ENCODE results near the gene EPS8L3. TPM values are rescaled to one million over a fixed set of nuclear protein-coding genes. Genes with fewer than 3 reads are reported as not detected.

EPS8L3 gene
- total RNA-seq, 1 donor from 2014 or later: not detected

DNA sequence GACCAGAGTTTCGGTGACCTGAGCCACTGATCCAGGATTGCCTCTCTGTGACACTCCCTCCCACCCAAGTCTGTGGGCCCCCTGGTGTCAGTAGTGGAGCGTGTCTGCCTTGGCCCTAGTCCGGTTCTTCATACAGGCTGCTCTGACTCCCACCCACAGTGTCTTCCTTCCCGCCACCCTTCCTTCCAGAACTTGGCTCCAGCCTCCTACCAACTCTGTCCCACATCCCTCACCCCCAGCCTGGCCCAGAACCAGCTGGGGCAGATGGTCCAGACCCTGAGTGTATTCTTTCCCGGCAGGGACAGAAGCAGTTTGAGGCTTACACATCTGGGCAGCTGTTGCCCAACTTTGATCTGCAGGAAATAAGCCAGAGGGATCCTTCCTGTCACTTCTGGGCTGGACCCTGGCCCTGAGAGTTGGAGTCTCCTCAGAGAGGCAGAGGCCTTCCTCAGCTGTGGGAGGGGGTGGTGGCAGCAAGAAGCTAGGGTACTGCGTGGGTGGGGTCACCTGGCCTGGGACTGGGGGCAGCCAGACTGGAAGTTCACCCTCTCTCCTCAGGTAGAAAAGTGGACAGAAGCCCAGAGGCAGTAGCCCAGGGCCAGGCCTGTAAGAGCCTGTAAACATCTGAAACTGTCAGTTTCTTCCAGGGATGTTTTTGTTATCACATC, 43.1 kb upstream of the EPS8L3 start:
- TF ChIP-seq, protein P1, sequence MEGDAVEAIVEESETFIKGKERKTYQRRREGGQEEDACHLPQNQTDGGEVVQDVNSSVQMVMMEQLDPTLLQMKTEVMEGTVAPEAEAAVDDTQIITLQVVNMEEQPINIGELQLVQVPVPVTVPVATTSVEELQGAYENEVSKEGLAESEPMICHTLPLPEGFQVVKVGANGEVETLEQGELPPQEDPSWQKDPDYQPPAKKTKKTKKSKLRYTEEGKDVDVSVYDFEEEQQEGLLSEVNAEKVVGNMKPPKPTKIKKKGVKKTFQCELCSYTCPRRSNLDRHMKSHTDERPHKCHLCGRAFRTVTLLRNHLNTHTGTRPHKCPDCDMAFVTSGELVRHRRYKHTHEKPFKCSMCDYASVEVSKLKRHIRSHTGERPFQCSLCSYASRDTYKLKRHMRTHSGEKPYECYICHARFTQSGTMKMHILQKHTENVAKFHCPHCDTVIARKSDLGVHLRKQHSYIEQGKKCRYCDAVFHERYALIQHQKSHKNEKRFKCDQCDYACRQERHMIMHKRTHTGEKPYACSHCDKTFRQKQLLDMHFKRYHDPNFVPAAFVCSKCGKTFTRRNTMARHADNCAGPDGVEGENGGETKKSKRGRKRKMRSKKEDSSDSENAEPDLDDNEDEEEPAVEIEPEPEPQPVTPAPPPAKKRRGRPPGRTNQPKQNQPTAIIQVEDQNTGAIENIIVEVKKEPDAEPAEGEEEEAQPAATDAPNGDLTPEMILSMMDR (IDR thresholded peaks at IDR 0.05): no peak
- no peak overlapping the region for H3K27ac ChIP-seq
- H3K27me3 ChIP-seq: no peaks in the 10 kb centered on the region
- intact Hi-C loops (cut with DNase I): no loop called here
- no peak overlapping the region for H3K4me3 ChIP-seq
- peaks cover 0 to 14% of the 10 kb centered on the region in 2 donors for H3K4me1 ChIP-seq
- peak in 1 of 2 donors; percentile 61 for DNase-seq (ENCODE audit: low spot score in 2 of 2)
- no peaks in the 10 kb centered on the region for H3K9me3 ChIP-seq
- no peaks in the 10 kb centered on the region for H3K36me3 ChIP-seq

DNA sequence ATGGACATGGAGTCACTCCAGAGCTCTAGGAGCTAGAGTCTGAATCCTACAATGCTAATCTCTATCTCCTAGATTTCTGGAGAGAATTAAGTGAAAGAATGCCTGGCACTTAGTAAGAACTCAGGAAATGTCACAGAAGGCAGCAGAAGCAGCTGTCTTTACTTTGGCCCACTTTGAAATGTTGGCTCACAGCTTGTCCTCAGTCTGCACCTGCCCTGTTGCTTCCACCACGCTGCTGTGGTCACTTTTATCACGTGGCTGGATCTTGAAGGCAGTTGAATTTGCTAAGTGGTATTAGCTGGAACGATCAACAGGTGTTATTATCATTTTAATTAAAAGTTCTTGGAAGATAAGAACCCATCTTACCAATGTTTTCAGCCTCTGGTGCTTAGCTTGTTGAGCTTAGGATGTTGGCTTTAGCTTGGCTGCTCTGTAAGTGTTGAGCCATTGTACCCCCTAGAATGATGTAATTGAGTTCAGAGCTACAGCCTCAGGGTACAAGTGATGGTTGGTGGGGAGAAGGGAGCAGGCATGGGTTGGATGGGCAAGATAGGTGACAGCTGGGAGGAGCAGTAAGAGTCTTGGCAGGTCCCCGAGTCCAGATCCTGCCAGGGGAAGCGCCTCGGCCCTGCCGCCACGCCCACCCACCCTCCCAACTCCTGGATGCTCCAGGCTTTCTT, 41.9 kb upstream of the EPS8L3 start:
- Histone ChIP-seq H3K36me3 (no peaks in the 10 kb centered on the region), H3K4me1 (peaks cover 0 to 14% of the 10 kb centered on the region in 2 donors), H3K27ac (no peak overlapping the region), H3K27me3 (no peaks in the 10 kb centered on the region), H3K9me3 (no peaks in the 10 kb centered on the region), H3K4me3 (no peak overlapping the region)
- intact Hi-C loops (cut with DNase I): no loop called here
- TF ChIP-seq, protein P1 (IDR thresholded peaks at IDR 0.05): no peak
- DNase-seq (ENCODE audit: low spot score in 2 of 2): peak in 1 of 2 donors; percentile 27

DNA sequence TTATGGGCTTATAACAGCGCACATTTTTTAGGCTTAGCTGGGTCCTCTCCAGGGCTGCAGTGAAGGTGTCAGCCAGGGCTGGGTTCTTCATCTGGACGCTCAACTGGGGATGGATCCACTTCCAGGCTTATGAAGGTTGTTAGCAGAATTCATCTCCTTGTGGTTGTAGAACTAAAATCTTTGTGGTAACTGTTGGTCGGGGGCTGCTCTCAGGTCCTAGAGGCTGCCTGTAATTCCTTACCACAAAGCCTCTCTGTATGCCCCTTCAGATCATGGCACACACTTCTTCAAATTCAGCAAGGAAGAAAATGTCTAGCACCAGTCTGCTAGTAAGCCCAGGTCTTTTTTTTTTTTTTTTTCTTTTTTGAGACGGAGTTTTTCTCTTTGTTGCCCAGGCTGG, 40.9 kb upstream of the EPS8L3 start:
- no peak overlapping the region for H3K27ac ChIP-seq
- H3K9me3 ChIP-seq: no peaks in the 10 kb centered on the region
- intact Hi-C loops (cut with DNase I): no loop called here
- DNase-seq (ENCODE audit: low spot score in 2 of 2): peak in 1 of 2 donors; percentile 13
- no peaks in the 10 kb centered on the region for H3K27me3 ChIP-seq
- no peaks in the 10 kb centered on the region for H3K36me3 ChIP-seq
- peaks cover 0 to 14% of the 10 kb centered on the region in 2 donors for H3K4me1 ChIP-seq
- TF ChIP-seq, protein P1 (IDR thresholded peaks at IDR 0.05): no peak
- no peak overlapping the region for H3K4me3 ChIP-seq

DNA sequence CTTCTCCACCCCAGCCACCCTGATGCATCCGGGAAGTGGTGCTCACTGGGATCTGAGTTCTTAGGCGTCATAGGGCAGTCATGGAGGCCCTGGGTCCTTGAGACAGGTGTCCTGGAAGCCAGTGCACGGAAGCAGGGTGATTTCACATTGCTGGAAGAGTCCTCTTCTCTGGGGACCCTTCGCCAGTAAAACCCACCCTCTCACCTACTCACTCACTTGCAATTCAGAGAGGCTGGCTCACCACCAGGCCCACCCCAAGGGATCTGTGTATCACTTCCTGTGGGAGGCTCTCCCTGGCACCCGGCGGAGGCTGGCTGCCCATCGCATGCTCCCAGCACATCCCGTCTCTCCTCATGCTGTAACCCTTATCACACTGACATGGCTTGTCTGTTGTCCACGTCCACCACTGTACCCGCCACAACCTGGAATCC, 40.2 kb upstream of the EPS8L3 start:
- TF ChIP-seq, protein P1 (IDR thresholded peaks at IDR 0.05): no peak
- no peaks in the 10 kb centered on the region for H3K36me3 ChIP-seq
- no peaks in the 10 kb centered on the region for H3K27me3 ChIP-seq
- H3K9me3 ChIP-seq: no peaks in the 10 kb centered on the region
- H3K4me1 ChIP-seq: peaks cover 0 to 14% of the 10 kb centered on the region in 2 donors
- peak; percentile 4 to 69 for DNase-seq (ENCODE audit: low spot score in 2 of 2)
- H3K27ac ChIP-seq: no peak overlapping the region
- H3K4me3 ChIP-seq: no peak overlapping the region
- intact Hi-C loops (cut with DNase I): no loop called here

DNA sequence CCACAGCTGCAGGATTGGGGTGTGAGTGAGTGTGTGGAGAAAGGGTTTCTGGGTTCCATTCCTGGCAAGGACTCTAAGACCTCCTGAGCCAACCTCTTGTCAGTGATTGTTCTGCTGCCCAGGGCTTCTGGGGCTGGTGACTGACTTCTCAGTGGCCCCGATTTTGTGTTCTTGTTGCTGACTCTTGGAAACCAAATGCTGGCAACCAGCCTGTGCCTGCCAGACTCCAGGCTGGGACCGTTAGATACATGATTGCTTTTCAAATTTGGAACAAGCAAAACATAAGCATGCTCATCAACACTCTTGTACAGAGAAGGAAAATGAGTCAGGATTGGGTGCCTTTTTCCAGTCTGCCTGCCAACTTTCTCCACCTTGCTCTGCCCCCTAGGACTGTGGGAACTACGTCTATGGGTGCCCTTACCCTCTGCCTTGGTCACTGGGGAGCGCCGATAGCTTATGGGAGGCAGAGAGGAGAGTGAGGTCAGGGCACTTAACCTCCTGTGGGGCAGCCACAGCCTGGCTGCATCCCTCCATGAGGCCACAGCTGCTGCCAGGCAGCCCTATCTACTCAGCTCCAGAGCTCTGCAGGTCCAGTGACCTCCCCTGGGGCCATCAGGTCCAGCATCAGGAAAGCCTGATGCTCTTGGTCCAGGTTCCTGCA, 39.3 kb upstream of the EPS8L3 start:
- no peaks in the 10 kb centered on the region for H3K9me3 ChIP-seq

More for the DNA sequence above, 39.3 kb upstream of the EPS8L3 start:
- intact Hi-C loops (cut with DNase I): no loop called here
- Histone ChIP-seq H3K4me3 (no peak overlapping the region), H3K4me1 (peaks cover 0 to 14% of the 10 kb centered on the region in 2 donors), H3K27ac (peak overlapping the region; percentile 21 to 64), H3K27me3 (no peaks in the 10 kb centered on the region), H3K36me3 (no peaks in the 10 kb centered on the region)
- peak; percentile 22 to 68 for DNase-seq (ENCODE audit: low spot score in 2 of 2)
- TF ChIP-seq, protein P1 (IDR thresholded peaks at IDR 0.05): no peak

Data from ascending aorta (tissue), 2 donors.